ENCODE data around the gene DNAJC18.

The DNAJC18 gene

GRCh38 chr5:139431706-139432105 is 7.6 kb downstream of the DNAJC18 start:
- Histone ChIP-seq H3K27me3 (ENCODE audit: insufficient read depth, low read length, poor library complexity) (no peaks in the 10 kb centered on the region), H2AK5ac (ENCODE audit: low read length) (no peak overlapping the region), H3K23ac (ENCODE audit: low read length) (no peak overlapping the region), H2BK15ac (replicated peaks; ENCODE audit: low read depth) (no peak overlapping the region), H3K36me3 (ENCODE audit: control insufficient read depth, insufficient read depth, low read length) (no peaks in the 10 kb centered on the region), H3K79me2 (ENCODE audit: control insufficient read depth, insufficient read depth, low read length) (no peaks in the 10 kb centered on the region), H3K18ac (ENCODE audit: low read length) (no peak overlapping the region), H2BK5ac (ENCODE audit: low read length) (no peak overlapping the region), H3K56ac (ENCODE audit: low read length) (no peak overlapping the region), H4K8ac (ENCODE audit: low read depth, low read length) (no peak overlapping the region), H3K9ac (ENCODE audit: low read length) (no peak overlapping the region), H3K4ac (ENCODE audit: low read depth, low read length) (no peak overlapping the region), H3K4me1 (ENCODE audit: control insufficient read depth, low read depth, low read length) (no peaks in the 10 kb centered on the region), H2BK120ac (ENCODE audit: low read depth, low read length) (no peak overlapping the region), H3K27ac (ENCODE audit: low read depth, low read length) (no peak overlapping the region), H4K5ac (ENCODE audit: low read length) (no peak overlapping the region), H3K4me3 (ENCODE audit: low read length) (no peak overlapping the region), H3K79me1 (ENCODE audit: low read length) (no peaks in the 10 kb centered on the region), H3K4me2 (ENCODE audit: low read length) (no peak overlapping the region)
- no peak for DNase-seq
- WGBS (ENCODE audit: extremely low coverage, insufficient coverage, low lambda C conversion rate): no CpG with 5 or more reads among the region's 1 CpG

GRCh38 chr5:139430015-139430414 is 9.3 kb downstream of the DNAJC18 start:
- no peak overlapping the region for H3K18ac ChIP-seq (ENCODE audit: low read length)
- H3K36me3 ChIP-seq (ENCODE audit: control insufficient read depth, insufficient read depth, low read length): no peaks in the 10 kb centered on the region
- H2BK5ac ChIP-seq (ENCODE audit: low read length): no peak overlapping the region
- no peak overlapping the region for H3K27ac ChIP-seq (ENCODE audit: low read depth, low read length)
- H3K9ac ChIP-seq (ENCODE audit: low read length): no peak overlapping the region
- H3K79me2 ChIP-seq (ENCODE audit: control insufficient read depth, insufficient read depth, low read length): no peaks in the 10 kb centered on the region
- no peak overlapping the region for H3K23ac ChIP-seq (ENCODE audit: low read length)
- no peak overlapping the region for H2AK5ac ChIP-seq (ENCODE audit: low read length)
- no peaks in the 10 kb centered on the region for H3K79me1 ChIP-seq (ENCODE audit: low read length)
- H3K27me3 ChIP-seq (ENCODE audit: insufficient read depth, low read length, poor library complexity): no peaks in the 10 kb centered on the region
- no peak overlapping the region for H2BK15ac ChIP-seq (replicated peaks; ENCODE audit: low read depth)
- H3K4me2 ChIP-seq (ENCODE audit: low read length): no peak overlapping the region
- no CpG with 5 or more reads among the region's 2 CpGs for WGBS (ENCODE audit: extremely low coverage, insufficient coverage, low lambda C conversion rate)
- H4K8ac ChIP-seq (ENCODE audit: low read depth, low read length): no peak overlapping the region
- no peak overlapping the region for H3K56ac ChIP-seq (ENCODE audit: low read length)
- H3K4me1 ChIP-seq (ENCODE audit: control insufficient read depth, low read depth, low read length): no peaks in the 10 kb centered on the region
- no peak overlapping the region for H3K4ac ChIP-seq (ENCODE audit: low read depth, low read length)
- H2BK120ac ChIP-seq (ENCODE audit: low read depth, low read length): no peak overlapping the region
- H4K5ac ChIP-seq (ENCODE audit: low read length): no peak overlapping the region
- DNase-seq: no peak
- no peak overlapping the region for H3K4me3 ChIP-seq (ENCODE audit: low read length)

DNA sequence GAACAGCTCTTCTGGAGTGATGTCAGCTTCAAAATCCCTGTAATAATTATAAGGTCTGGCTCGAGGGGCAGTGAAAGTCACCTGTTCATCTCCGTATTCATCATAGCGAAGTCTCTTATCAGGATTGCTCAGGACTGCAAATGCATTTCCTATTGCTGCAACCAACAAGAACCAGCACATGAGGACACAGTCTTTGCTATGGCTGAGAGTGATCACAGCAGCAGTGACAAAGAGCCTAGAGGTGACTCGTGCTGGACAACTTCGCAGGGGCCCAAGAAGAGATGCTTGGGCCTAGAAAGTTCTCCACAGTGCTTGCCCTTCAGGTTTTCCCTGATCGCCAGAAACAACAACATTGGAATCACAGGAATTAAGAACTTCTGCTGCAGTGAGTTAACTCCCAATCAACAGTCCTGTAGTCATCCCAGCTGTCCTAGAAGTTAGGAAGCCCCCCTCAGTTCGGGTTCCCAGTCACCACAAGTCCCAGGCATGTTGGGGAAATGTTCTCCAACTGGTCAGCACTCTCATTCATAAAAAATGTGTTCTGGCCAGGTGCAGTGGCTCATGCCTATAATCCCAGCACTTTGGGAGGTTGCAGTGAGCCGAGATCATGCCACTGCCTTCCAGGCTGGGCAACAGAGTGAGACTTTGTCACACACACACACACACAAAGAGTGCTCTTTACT is 13.0 kb downstream of the DNAJC18 start:
- Histone ChIP-seq H3K4ac (ENCODE audit: low read depth, low read length) (no peak overlapping the region), H2BK15ac (replicated peaks; ENCODE audit: low read depth) (no peak overlapping the region), H3K27me3 (ENCODE audit: insufficient read depth, low read length, poor library complexity) (no peaks in the 10 kb centered on the region), H3K18ac (ENCODE audit: low read length) (no peak overlapping the region), H2AK5ac (ENCODE audit: low read length) (no peak overlapping the region), H2BK5ac (ENCODE audit: low read length) (no peak overlapping the region), H2BK120ac (ENCODE audit: low read depth, low read length) (no peak overlapping the region), H3K36me3 (ENCODE audit: control insufficient read depth, insufficient read depth, low read length) (no peaks in the 10 kb centered on the region), H3K9ac (ENCODE audit: low read length) (no peak overlapping the region), H3K79me1 (ENCODE audit: low read length) (no peaks in the 10 kb centered on the region), H3K4me1 (ENCODE audit: control insufficient read depth, low read depth, low read length) (no peaks in the 10 kb centered on the region), H3K56ac (ENCODE audit: low read length) (no peak overlapping the region), H3K23ac (ENCODE audit: low read length) (no peak overlapping the region), H4K8ac (ENCODE audit: low read depth, low read length) (no peak overlapping the region), H3K4me3 (ENCODE audit: low read length) (no peak overlapping the region), H3K27ac (ENCODE audit: low read depth, low read length) (no peak overlapping the region), H3K4me2 (ENCODE audit: low read length) (no peak overlapping the region), H3K79me2 (ENCODE audit: control insufficient read depth, insufficient read depth, low read length) (no peaks in the 10 kb centered on the region), H4K5ac (ENCODE audit: low read length) (no peak overlapping the region)
- WGBS (ENCODE audit: extremely low coverage, insufficient coverage, low lambda C conversion rate): no CpG with 5 or more reads among the region's 8 CpGs
- DNase-seq: no peak

DNA sequence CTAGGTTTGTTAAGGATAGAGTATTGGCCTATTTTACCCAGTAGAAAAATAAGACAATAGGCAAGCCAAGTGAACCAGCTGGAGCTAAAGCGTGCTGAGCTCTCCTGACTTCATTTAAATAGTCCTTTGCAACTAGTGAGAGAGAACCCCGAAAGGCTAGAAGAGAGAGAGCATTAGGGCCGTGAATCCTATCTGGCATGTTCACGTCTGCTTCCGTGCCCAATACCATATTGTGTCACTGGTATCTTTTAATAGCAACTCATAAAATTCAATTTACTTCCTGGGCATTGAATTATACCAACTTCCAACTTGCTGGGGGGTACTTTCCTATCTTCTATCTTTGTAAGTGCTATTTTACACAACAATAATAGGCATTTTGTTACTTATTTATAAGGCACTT is 13.8 kb downstream of the DNAJC18 start:
- Histone ChIP-seq H3K36me3 (ENCODE audit: control insufficient read depth, insufficient read depth, low read length) (no peaks in the 10 kb centered on the region), H3K4me2 (ENCODE audit: low read length) (no peak overlapping the region), H2BK120ac (ENCODE audit: low read depth, low read length) (no peak overlapping the region), H2BK5ac (ENCODE audit: low read length) (no peak overlapping the region), H4K8ac (ENCODE audit: low read depth, low read length) (no peak overlapping the region), H3K4me1 (ENCODE audit: control insufficient read depth, low read depth, low read length) (no peaks in the 10 kb centered on the region), H4K5ac (ENCODE audit: low read length) (no peak overlapping the region), H3K27ac (ENCODE audit: low read depth, low read length) (no peak overlapping the region), H3K4ac (ENCODE audit: low read depth, low read length) (no peak overlapping the region), H2AK5ac (ENCODE audit: low read length) (no peak overlapping the region), H3K56ac (ENCODE audit: low read length) (no peak overlapping the region), H2BK15ac (replicated peaks; ENCODE audit: low read depth) (no peak overlapping the region), H3K27me3 (ENCODE audit: insufficient read depth, low read length, poor library complexity) (no peaks in the 10 kb centered on the region), H3K79me2 (ENCODE audit: control insufficient read depth, insufficient read depth, low read length) (no peaks in the 10 kb centered on the region), H3K23ac (ENCODE audit: low read length) (no peak overlapping the region), H3K79me1 (ENCODE audit: low read length) (no peaks in the 10 kb centered on the region), H3K4me3 (ENCODE audit: low read length) (no peak overlapping the region), H3K18ac (ENCODE audit: low read length) (no peak overlapping the region), H3K9ac (ENCODE audit: low read length) (no peak overlapping the region)
- no peak for DNase-seq
- no CpG with 5 or more reads among the region's 5 CpGs for WGBS (ENCODE audit: extremely low coverage, insufficient coverage, low lambda C conversion rate)

- Histone ChIP-seq H3K4me2 (ENCODE audit: low read length) (no peak overlapping the region), H3K56ac (ENCODE audit: low read length) (no peak overlapping the region), H3K4me1 (ENCODE audit: control insufficient read depth, low read depth, low read length) (no peaks in the 10 kb centered on the region), H3K18ac (ENCODE audit: low read length) (no peak overlapping the region), H2AK5ac (ENCODE audit: low read length) (no peak overlapping the region), H3K27ac (ENCODE audit: low read depth, low read length) (no peak overlapping the region), H3K79me2 (ENCODE audit: control insufficient read depth, insufficient read depth, low read length) (no peaks in the 10 kb centered on the region), H3K9ac (ENCODE audit: low read length) (no peak overlapping the region), H2BK120ac (ENCODE audit: low read depth, low read length) (no peak overlapping the region), H3K4me3 (ENCODE audit: low read length) (no peak overlapping the region), H3K27me3 (ENCODE audit: insufficient read depth, low read length, poor library complexity) (no peaks in the 10 kb centered on the region), H2BK15ac (replicated peaks; ENCODE audit: low read depth) (no peak overlapping the region), H3K23ac (ENCODE audit: low read length) (no peak overlapping the region), H3K36me3 (ENCODE audit: control insufficient read depth, insufficient read depth, low read length) (no peaks in the 10 kb centered on the region), H2BK5ac (ENCODE audit: low read length) (no peak overlapping the region), H4K5ac (ENCODE audit: low read length) (no peak overlapping the region), H4K8ac (ENCODE audit: low read depth, low read length) (no peak overlapping the region), H3K79me1 (ENCODE audit: low read length) (no peaks in the 10 kb centered on the region), H3K4ac (ENCODE audit: low read depth, low read length) (no peak overlapping the region)
- no CpG with 5 or more reads among the region's 5 CpGs for WGBS (ENCODE audit: extremely low coverage, insufficient coverage, low lambda C conversion rate)
- peak; percentile 81 for DNase-seq
These were observed 16.9 kb downstream of the DNAJC18 start for GRCh38 chr5:139422307-139422893.
